ENCODE data around the gene CH25H. TPM values are rescaled to one million over a fixed set of nuclear protein-coding genes. Genes with fewer than 3 reads are reported as not detected.

The CH25H gene
- polyA plus RNA-seq, 1 of the 3 experiments (the other 2 are of a cell fraction), result not detected

DNA sequence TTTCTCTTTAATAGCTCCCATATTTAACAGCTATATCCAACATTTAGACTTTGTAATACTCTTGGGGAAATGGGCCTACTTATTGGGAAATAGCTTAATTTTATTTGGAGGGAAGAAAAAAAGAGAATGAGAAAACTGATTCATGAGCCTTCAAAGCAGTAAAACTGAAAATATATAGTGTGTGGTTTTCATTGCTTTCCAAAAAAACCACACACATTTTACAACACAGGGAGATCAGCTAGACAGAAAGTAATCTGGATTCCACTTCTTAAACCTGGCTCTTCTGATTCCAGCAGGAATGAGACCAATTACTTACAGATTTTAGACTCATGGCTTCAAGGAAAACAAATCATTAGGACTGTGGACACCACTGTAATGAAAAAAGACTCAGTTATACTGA is 48.7 kb downstream of the CH25H start:
- no peak overlapping the region for H3K4me3 ChIP-seq (ENCODE audit: low read depth in 2 of 2, low read length in 1 of 2)
- no peaks in the 10 kb centered on the region for H3K9me3 ChIP-seq
- H4K20me1 ChIP-seq (ENCODE audit: insufficient read depth), result no peaks in the 10 kb centered on the region
- no peak for DNase-seq
- H3K36me3 ChIP-seq (replicated peaks in 1 of 2; ENCODE audit: control insufficient read depth in 1 of 2, insufficient read depth in 2 of 2, low read length in 1 of 2), result no peaks in the 10 kb centered on the region
- H3K9ac ChIP-seq, result no peak overlapping the region
- H3K79me2 ChIP-seq (ENCODE audit: insufficient read depth), result no peaks in the 10 kb centered on the region
- 0 out of 4 replicates have a peak, but pooled peaks cover 0 to 5% of the 10 kb centered on the region in 2 experiments for H3K4me1 ChIP-seq (ENCODE audit: control insufficient read depth in 1 of 2, insufficient read depth in 2 of 2, low read depth in 1 of 2, low read length in 1 of 2)
- no peak overlapping the region for H2AFZ ChIP-seq (ENCODE audit: low read depth)
- POLR2A ChIA-PET, result no interaction called here
- no peak overlapping the region for H3K4me2 ChIP-seq
- no peak overlapping the region for H3K27ac ChIP-seq (ENCODE audit: low read depth in 2 of 2, low read length in 1 of 2)
- H3K27me3 ChIP-seq (ENCODE audit: insufficient read depth), result no peaks in the 10 kb centered on the region
- CTCF ChIA-PET, result no interaction called here
- H3K9me2 ChIP-seq, result no peaks in the 10 kb centered on the region
- no peaks in the 10 kb centered on the region for H3F3A ChIP-seq (replicated peaks; ENCODE audit: insufficient read depth)
- TF ChIP-seq CHD2 (IDR thresholded peaks at IDR 0.05; ENCODE audit: low read length, partially characterized antibody) (no peak), FOXM1 (IDR thresholded peaks at IDR 0.05; ENCODE audit: low read depth) (no peak), EZH2phosphoT487 (IDR thresholded peaks at IDR 0.05; ENCODE audit: borderline replicate concordance, low read depth) (no peak), RFX5 (IDR thresholded peaks at IDR 0.05; ENCODE audit: low read length) (no peak), MEF2A (IDR thresholded peaks at IDR 0.05; ENCODE audit: borderline replicate concordance, low read depth) (no peak), GABPA (IDR thresholded peaks at IDR 0.05; ENCODE audit: low read depth) (no peak), TCF12 (IDR thresholded peaks at IDR 0.05) (no peak), RCOR1 (IDR thresholded peaks at IDR 0.05; ENCODE audit: low read length) (no peak)
- TF ChIP-seq, protein P1, sequence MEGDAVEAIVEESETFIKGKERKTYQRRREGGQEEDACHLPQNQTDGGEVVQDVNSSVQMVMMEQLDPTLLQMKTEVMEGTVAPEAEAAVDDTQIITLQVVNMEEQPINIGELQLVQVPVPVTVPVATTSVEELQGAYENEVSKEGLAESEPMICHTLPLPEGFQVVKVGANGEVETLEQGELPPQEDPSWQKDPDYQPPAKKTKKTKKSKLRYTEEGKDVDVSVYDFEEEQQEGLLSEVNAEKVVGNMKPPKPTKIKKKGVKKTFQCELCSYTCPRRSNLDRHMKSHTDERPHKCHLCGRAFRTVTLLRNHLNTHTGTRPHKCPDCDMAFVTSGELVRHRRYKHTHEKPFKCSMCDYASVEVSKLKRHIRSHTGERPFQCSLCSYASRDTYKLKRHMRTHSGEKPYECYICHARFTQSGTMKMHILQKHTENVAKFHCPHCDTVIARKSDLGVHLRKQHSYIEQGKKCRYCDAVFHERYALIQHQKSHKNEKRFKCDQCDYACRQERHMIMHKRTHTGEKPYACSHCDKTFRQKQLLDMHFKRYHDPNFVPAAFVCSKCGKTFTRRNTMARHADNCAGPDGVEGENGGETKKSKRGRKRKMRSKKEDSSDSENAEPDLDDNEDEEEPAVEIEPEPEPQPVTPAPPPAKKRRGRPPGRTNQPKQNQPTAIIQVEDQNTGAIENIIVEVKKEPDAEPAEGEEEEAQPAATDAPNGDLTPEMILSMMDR (IDR thresholded peaks at IDR 0.05), result no peak
- TF ChIP-seq, protein P2, sequence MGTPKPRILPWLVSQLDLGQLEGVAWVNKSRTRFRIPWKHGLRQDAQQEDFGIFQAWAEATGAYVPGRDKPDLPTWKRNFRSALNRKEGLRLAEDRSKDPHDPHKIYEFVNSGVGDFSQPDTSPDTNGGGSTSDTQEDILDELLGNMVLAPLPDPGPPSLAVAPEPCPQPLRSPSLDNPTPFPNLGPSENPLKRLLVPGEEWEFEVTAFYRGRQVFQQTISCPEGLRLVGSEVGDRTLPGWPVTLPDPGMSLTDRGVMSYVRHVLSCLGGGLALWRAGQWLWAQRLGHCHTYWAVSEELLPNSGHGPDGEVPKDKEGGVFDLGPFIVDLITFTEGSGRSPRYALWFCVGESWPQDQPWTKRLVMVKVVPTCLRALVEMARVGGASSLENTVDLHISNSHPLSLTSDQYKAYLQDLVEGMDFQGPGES (IDR thresholded peaks at IDR 0.05; ENCODE audit: low read depth, low read length), result no peak
- TF ChIP-seq, protein P3, sequence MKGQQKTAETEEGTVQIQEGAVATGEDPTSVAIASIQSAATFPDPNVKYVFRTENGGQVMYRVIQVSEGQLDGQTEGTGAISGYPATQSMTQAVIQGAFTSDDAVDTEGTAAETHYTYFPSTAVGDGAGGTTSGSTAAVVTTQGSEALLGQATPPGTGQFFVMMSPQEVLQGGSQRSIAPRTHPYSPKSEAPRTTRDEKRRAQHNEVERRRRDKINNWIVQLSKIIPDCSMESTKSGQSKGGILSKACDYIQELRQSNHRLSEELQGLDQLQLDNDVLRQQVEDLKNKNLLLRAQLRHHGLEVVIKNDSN (IDR thresholded peaks at IDR 0.05; ENCODE audit: borderline replicate concordance, low read depth), result no peak

DNA sequence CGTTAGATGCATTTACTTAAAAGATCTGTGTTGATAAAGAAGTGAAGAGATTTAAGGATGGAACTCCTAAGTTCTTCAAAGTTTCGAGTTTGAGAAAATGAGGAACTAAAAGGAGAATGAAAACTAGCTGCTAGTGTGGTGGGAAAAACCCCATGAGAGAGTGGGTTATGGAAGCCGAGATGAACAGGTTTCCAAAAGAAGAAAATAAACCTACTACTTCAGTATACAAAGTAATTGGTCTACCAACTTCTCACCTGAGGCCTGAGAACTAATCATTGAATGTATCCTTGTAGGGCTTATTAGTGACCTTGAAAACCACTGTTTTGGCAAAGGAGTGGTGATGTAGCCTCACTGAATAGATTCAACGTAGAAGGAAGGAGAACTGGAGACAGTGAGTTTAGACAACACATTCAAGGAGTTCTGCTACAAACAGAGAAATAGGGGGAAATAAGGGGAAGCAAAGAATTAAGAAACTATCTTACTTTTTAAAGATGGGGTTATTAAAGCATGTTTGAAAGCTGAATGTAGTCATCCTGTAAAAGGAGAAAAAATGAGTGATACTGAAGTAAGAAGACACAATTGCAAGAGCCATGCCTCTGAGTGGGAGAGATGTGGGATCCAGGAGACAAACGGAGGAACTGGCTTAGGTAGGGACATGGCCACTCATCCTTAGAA is 50.8 kb downstream of the CH25H start:
- H3K4me1 ChIP-seq (ENCODE audit: control insufficient read depth in 1 of 2, insufficient read depth in 2 of 2, low read depth in 1 of 2, low read length in 1 of 2), result 0 out of 4 replicates have a peak, but pooled peaks cover 0 to 5% of the 10 kb centered on the region in 2 experiments
- H3K9me3 ChIP-seq, result no peaks in the 10 kb centered on the region
- H2AFZ ChIP-seq (ENCODE audit: low read depth), result no peak overlapping the region
- no peaks in the 10 kb centered on the region for H3K27me3 ChIP-seq (ENCODE audit: insufficient read depth)
- no peaks in the 10 kb centered on the region for H4K20me1 ChIP-seq (ENCODE audit: insufficient read depth)
- DNase-seq, result no peak
- no peak overlapping the region for H3K4me3 ChIP-seq (ENCODE audit: low read depth in 2 of 2, low read length in 1 of 2)
- no peaks in the 10 kb centered on the region for H3F3A ChIP-seq (replicated peaks; ENCODE audit: insufficient read depth)
- H3K27ac ChIP-seq (ENCODE audit: low read depth in 2 of 2, low read length in 1 of 2), result no peak overlapping the region
- no peak overlapping the region for H3K9ac ChIP-seq
- H3K4me2 ChIP-seq, result no peak overlapping the region
- WGBS (ENCODE audit: low lambda C conversion rate), result 49% methylated on average over 5 of the region's 5 CpGs
- no peaks in the 10 kb centered on the region for H3K36me3 ChIP-seq (replicated peaks in 1 of 2; ENCODE audit: control insufficient read depth in 1 of 2, insufficient read depth in 2 of 2, low read length in 1 of 2)
- no peaks in the 10 kb centered on the region for H3K79me2 ChIP-seq (ENCODE audit: insufficient read depth)
- ChIA-PET POLR2A (no interaction called here), CTCF (no interaction called here)
- H3K9me2 ChIP-seq, result no peaks in the 10 kb centered on the region
- TF ChIP-seq GABPA (IDR thresholded peaks at IDR 0.05; ENCODE audit: low read depth) (no peak), FOXM1 (IDR thresholded peaks at IDR 0.05; ENCODE audit: low read depth) (no peak), TCF12 (IDR thresholded peaks at IDR 0.05) (no peak), RAD21 (IDR thresholded peaks at IDR 0.05; ENCODE audit: low read length) (no peak), RCOR1 (IDR thresholded peaks at IDR 0.05; ENCODE audit: low read length) (no peak), TAF1 (IDR thresholded peaks at IDR 0.05; ENCODE audit: borderline replicate concordance, low read depth, low read length) (no peak), EZH2phosphoT487 (IDR thresholded peaks at IDR 0.05; ENCODE audit: borderline replicate concordance, low read depth) (no peak), NFIC (IDR thresholded peaks at IDR 0.05; ENCODE audit: borderline replicate concordance) (no peak), NRF1 (IDR thresholded peaks at IDR 0.05; ENCODE audit: low read depth, low read length) (no peak), MEF2A (IDR thresholded peaks at IDR 0.05; ENCODE audit: borderline replicate concordance, low read depth) (no peak), RFX5 (IDR thresholded peaks at IDR 0.05; ENCODE audit: low read length) (no peak)
- TF ChIP-seq, protein P4, sequence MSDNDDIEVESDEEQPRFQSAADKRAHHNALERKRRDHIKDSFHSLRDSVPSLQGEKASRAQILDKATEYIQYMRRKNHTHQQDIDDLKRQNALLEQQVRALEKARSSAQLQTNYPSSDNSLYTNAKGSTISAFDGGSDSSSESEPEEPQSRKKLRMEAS (IDR thresholded peaks at IDR 0.05; ENCODE audit: low read depth), result no peak
- TF ChIP-seq, protein P5, sequence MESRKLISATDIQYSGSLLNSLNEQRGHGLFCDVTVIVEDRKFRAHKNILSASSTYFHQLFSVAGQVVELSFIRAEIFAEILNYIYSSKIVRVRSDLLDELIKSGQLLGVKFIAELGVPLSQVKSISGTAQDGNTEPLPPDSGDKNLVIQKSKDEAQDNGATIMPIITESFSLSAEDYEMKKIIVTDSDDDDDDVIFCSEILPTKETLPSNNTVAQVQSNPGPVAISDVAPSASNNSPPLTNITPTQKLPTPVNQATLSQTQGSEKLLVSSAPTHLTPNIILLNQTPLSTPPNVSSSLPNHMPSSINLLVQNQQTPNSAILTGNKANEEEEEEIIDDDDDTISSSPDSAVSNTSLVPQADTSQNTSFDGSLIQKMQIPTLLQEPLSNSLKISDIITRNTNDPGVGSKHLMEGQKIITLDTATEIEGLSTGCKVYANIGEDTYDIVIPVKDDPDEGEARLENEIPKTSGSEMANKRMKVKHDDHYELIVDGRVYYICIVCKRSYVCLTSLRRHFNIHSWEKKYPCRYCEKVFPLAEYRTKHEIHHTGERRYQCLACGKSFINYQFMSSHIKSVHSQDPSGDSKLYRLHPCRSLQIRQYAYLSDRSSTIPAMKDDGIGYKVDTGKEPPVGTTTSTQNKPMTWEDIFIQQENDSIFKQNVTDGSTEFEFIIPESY (IDR thresholded peaks at IDR 0.05; ENCODE audit: borderline replicate concordance, low read depth), result no peak
- TF ChIP-seq, protein P3 (IDR thresholded peaks at IDR 0.05; ENCODE audit: borderline replicate concordance, low read depth), result no peak
- TF ChIP-seq, protein P2 (IDR thresholded peaks at IDR 0.05; ENCODE audit: low read depth, low read length), result no peak
